Measurements from ENCODE around the gene RFX8. TPM values are rescaled to one million over a fixed set of nuclear protein-coding genes. Genes with fewer than 3 reads are reported as not detected.

The RFX8 gene
- 1.3 TPM for polyA plus RNA-seq (2013, experiment 1 of 2)
- 0.86 TPM for polyA plus RNA-seq (2013, experiment 2 of 2)

DNA sequence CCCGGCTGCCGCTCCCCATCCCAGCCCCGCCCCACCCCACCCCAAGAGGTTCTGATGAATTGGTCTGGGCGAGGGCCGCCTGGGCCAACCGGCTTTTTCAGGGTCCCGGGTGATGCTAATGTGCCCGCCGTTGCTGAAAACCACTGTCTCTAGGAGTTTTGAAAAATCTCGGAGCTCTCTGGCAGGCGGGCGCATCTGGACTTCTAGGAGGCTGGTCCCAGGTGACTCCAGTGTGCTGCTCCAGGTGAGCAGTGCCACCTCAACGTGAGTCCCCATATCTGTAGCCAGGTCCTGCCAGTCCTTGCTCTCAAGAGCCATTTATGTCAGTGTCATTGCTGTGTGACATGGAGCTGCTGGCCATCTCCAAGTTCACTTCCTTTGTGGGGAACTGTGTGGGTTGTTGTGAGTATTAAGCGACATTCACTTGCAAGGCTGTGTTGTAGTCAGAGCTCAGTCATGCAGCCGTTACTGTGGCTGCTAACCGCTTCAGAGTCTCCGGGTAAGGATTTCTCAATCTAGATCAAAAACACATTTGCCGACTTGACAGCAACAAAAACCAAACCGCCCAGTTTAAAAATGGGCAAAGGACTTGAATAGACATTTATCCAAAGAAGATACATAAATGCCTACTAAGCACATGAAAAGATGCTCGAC, at the start of gene RFX8:
RFX8 (minus strand) TSS at position 382 of the 654 bp plus-strand sequence. CDS start 8,264 bp downstream, outside the sequence.
- Histone ChIP-seq H3K27ac (ENCODE audit: low read depth, low read length, severe bottlenecking) (no peak within 1 kb of the TSS), H3K4me1 (ENCODE audit: control insufficient read depth, insufficient read depth, low read length, poor library complexity, severe bottlenecking) (peaks cover 5% of the 10 kb centered on the region), H3K9me3 (ENCODE audit: control insufficient read depth, low read length) (no peaks in the 10 kb centered on the region), H3K36me3 (ENCODE audit: control insufficient read depth, insufficient read depth, low read length) (no peaks in the 10 kb centered on the region), H3K4me3 (ENCODE audit: extremely low read depth, insufficient read depth, low read length, poor library complexity, severe bottlenecking) (peak within 1 kb of the TSS; percentile 47)
- WGBS, 2 experiments (ENCODE audit: insufficient coverage in 2 of 2), result 68 to 78% methylated on average over 13 to 16 of the region's 20 CpGs

GRCh38 chr2:101521487-101521886, 46.6 kb upstream of the RFX8 start:
- WGBS, 2 experiments (ENCODE audit: insufficient coverage in 2 of 2), result 78 to 89% methylated on average over 4 to 6 of the region's 8 CpGs
- H3K4me1 ChIP-seq (ENCODE audit: control insufficient read depth, insufficient read depth, low read length, poor library complexity, severe bottlenecking), result peaks cover 18% of the 10 kb centered on the region
- H3K4me3 ChIP-seq (ENCODE audit: extremely low read depth, insufficient read depth, low read length, poor library complexity, severe bottlenecking), result no peak overlapping the region
- H3K27ac ChIP-seq (ENCODE audit: low read depth, low read length, severe bottlenecking), result no peak overlapping the region
- peaks cover 7% of the 10 kb centered on the region for H3K9me3 ChIP-seq (ENCODE audit: control insufficient read depth, low read length)
- H3K36me3 ChIP-seq (ENCODE audit: control insufficient read depth, insufficient read depth, low read length), result no peaks in the 10 kb centered on the region

- peaks cover 8% of the 10 kb centered on the region for H3K9me3 ChIP-seq (ENCODE audit: control insufficient read depth, low read length)
- no peak overlapping the region for H3K4me3 ChIP-seq (ENCODE audit: extremely low read depth, insufficient read depth, low read length, poor library complexity, severe bottlenecking)
- peaks cover 22% of the 10 kb centered on the region for H3K4me1 ChIP-seq (ENCODE audit: control insufficient read depth, insufficient read depth, low read length, poor library complexity, severe bottlenecking)
- H3K36me3 ChIP-seq (ENCODE audit: control insufficient read depth, insufficient read depth, low read length), result no peaks in the 10 kb centered on the region
- H3K27ac ChIP-seq (ENCODE audit: low read depth, low read length, severe bottlenecking), result no peak overlapping the region
- WGBS, 2 experiments (ENCODE audit: insufficient coverage in 2 of 2), result no CpG with 5 or more reads among the region's 3 CpGs
These were observed 45.3 kb upstream of the RFX8 start for GRCh38 chr2:101520246-101520645.

DNA sequence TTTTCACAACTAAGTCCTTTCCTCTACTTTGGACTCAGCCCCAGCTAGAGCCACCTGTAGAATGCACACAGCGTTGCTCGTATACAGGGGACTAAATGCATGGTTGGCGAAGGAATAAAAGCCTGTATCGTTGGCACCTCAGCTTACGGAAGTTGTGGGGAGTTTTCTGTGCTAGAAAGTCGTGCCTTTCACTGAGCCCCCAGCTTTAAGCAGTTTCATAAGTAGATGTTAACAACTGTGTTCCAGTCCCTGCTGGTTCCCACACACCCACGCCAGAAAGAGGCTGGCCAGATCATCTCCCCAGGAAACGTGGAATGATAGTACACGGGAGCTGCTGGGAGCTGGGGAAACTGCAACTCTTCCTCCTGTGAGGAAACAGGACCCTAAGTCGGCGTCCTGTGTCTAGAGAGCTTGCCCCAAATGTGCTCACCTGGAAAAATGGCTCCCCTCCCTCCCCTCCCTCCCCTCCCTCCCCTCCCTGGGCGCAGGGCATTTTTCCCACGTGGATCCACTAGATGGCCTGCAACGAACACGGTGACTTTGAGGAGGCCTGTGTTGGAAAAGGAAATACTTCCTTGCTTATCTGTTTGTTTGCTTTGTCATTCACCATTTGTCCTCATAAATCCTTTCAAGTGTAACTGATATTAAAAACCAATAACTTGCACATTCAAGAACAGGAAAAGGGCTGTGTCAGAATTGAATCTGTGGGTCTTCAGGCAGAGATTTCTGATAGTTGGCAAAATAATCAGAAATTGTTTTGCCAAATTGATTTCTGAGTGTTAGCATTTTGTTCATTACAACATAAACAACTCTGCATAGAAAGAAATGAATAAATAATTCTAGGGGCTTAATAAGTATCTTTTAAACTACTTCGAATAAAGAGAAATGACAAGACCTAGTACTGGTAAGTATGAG, 43.9 kb upstream of the RFX8 start:
- H3K4me1 ChIP-seq (ENCODE audit: control insufficient read depth, insufficient read depth, low read length, poor library complexity, severe bottlenecking), result peaks cover 22% of the 10 kb centered on the region
- 61 to 72% methylated on average over 9 to 10 of the region's 16 CpGs for WGBS, 2 experiments (ENCODE audit: insufficient coverage in 2 of 2)
- no peaks in the 10 kb centered on the region for H3K36me3 ChIP-seq (ENCODE audit: control insufficient read depth, insufficient read depth, low read length)
- H3K4me3 ChIP-seq (ENCODE audit: extremely low read depth, insufficient read depth, low read length, poor library complexity, severe bottlenecking), result no peak overlapping the region
- peaks cover 8% of the 10 kb centered on the region for H3K9me3 ChIP-seq (ENCODE audit: control insufficient read depth, low read length)
- H3K27ac ChIP-seq (ENCODE audit: low read depth, low read length, severe bottlenecking), result no peak overlapping the region

DNA sequence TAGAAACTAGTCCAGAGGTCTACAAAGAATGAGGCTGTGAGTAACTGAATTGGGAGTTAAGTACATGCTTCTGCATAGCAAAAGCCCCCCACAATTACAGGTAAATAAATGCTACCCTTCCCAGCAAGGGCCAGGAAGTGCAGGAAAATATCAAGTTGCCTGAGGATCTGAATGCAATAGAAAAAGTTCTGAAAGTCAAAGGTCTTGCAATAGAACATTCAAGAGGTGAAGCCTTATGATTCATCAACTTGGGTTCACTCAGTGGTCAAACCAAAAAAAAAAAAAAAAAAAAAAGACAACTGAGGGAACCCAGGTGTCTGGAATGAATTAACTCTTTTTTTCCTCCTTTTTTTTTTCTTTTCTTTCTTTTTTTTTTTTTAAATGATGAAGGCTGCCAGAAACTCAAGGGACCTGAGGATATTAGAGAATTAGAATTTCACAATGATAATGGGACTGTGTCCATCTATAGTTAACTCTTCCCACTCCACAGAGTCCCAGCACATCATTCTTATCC, 42.9 kb upstream of the RFX8 start:
- Histone ChIP-seq H3K4me1 (ENCODE audit: control insufficient read depth, insufficient read depth, low read length, poor library complexity, severe bottlenecking) (peaks cover 22% of the 10 kb centered on the region), H3K36me3 (ENCODE audit: control insufficient read depth, insufficient read depth, low read length) (no peaks in the 10 kb centered on the region), H3K4me3 (ENCODE audit: extremely low read depth, insufficient read depth, low read length, poor library complexity, severe bottlenecking) (no peak overlapping the region), H3K27ac (ENCODE audit: low read depth, low read length, severe bottlenecking) (peak overlapping the region; percentile 13), H3K9me3 (ENCODE audit: control insufficient read depth, low read length) (peaks cover 16% of the 10 kb centered on the region)

- WGBS, 2 experiments (ENCODE audit: insufficient coverage in 2 of 2), result 81 to 97% methylated on average over 7 to 8 of the region's 8 CpGs
- H3K27ac ChIP-seq (ENCODE audit: low read depth, low read length, severe bottlenecking), result peak overlapping the region; percentile 13
These were observed 42.1 kb upstream of the RFX8 start for GRCh38 chr2:101516823-101517690.

GRCh38 chr2:101516349-101516748, 41.4 kb upstream of the RFX8 start:
- H3K27ac ChIP-seq (ENCODE audit: low read depth, low read length, severe bottlenecking), result no peak overlapping the region
- H3K4me3 ChIP-seq (ENCODE audit: extremely low read depth, insufficient read depth, low read length, poor library complexity, severe bottlenecking), result no peak overlapping the region
- 93 to 100% methylated on average over 3 to 5 of the region's 5 CpGs for WGBS, 2 experiments (ENCODE audit: insufficient coverage in 2 of 2)
- H3K4me1 ChIP-seq (ENCODE audit: control insufficient read depth, insufficient read depth, low read length, poor library complexity, severe bottlenecking), result peaks cover 22% of the 10 kb centered on the region
- peaks cover 16% of the 10 kb centered on the region for H3K9me3 ChIP-seq (ENCODE audit: control insufficient read depth, low read length)
- no peaks in the 10 kb centered on the region for H3K36me3 ChIP-seq (ENCODE audit: control insufficient read depth, insufficient read depth, low read length)

More at GRCh38 chr2:101516823-101517690, 42.1 kb upstream of the RFX8 start:
- peaks cover 22% of the 10 kb centered on the region for H3K4me1 ChIP-seq (ENCODE audit: control insufficient read depth, insufficient read depth, low read length, poor library complexity, severe bottlenecking)
- no peak overlapping the region for H3K4me3 ChIP-seq (ENCODE audit: extremely low read depth, insufficient read depth, low read length, poor library complexity, severe bottlenecking)
- peaks cover 16% of the 10 kb centered on the region for H3K9me3 ChIP-seq (ENCODE audit: control insufficient read depth, low read length)
- no peaks in the 10 kb centered on the region for H3K36me3 ChIP-seq (ENCODE audit: control insufficient read depth, insufficient read depth, low read length)

DNA sequence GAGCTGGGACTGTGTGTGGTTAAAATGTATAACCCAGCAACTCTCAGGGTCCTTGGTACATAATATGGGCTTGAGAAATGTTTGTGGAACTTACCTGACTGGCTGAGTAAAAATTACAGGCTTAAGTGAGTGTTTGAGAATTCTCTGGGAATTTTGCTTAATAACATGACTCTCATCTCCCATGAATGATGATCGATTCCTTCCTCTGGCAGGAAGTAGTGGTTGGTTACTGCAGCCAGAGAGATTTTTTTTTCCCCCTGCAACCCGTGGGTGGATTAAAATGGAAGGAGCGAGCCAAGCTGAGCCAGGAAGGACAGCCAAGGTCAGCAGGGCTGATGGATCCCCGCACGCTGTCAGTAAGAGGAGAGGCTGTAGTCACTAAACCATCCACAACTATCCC, 40.6 kb upstream of the RFX8 start:
- Histone ChIP-seq H3K9me3 (ENCODE audit: control insufficient read depth, low read length) (peaks cover 16% of the 10 kb centered on the region), H3K4me1 (ENCODE audit: control insufficient read depth, insufficient read depth, low read length, poor library complexity, severe bottlenecking) (peaks cover 22% of the 10 kb centered on the region), H3K4me3 (ENCODE audit: extremely low read depth, insufficient read depth, low read length, poor library complexity, severe bottlenecking) (no peak overlapping the region), H3K27ac (ENCODE audit: low read depth, low read length, severe bottlenecking) (no peak overlapping the region), H3K36me3 (ENCODE audit: control insufficient read depth, insufficient read depth, low read length) (no peaks in the 10 kb centered on the region)
- 79 to 90% methylated on average over 2 to 5 of the region's 5 CpGs for WGBS, 2 experiments (ENCODE audit: insufficient coverage in 2 of 2)

GRCh38 chr2:101512993-101513392, 38.1 kb upstream of the RFX8 start:
- Histone ChIP-seq H3K4me3 (ENCODE audit: extremely low read depth, insufficient read depth, low read length, poor library complexity, severe bottlenecking) (no peak overlapping the region), H3K9me3 (ENCODE audit: control insufficient read depth, low read length) (peaks cover 16% of the 10 kb centered on the region), H3K27ac (ENCODE audit: low read depth, low read length, severe bottlenecking) (no peak overlapping the region), H3K4me1 (ENCODE audit: control insufficient read depth, insufficient read depth, low read length, poor library complexity, severe bottlenecking) (peaks cover 11% of the 10 kb centered on the region), H3K36me3 (ENCODE audit: control insufficient read depth, insufficient read depth, low read length) (no peaks in the 10 kb centered on the region)
- WGBS, 2 experiments (ENCODE audit: insufficient coverage in 2 of 2), result 89 to 93% methylated on average over 2 to 3 of the region's 3 CpGs

- Histone ChIP-seq H3K4me3 (ENCODE audit: extremely low read depth, insufficient read depth, low read length, poor library complexity, severe bottlenecking) (no peak overlapping the region), H3K27ac (ENCODE audit: low read depth, low read length, severe bottlenecking) (no peak overlapping the region), H3K4me1 (ENCODE audit: control insufficient read depth, insufficient read depth, low read length, poor library complexity, severe bottlenecking) (peaks cover 4% of the 10 kb centered on the region), H3K9me3 (ENCODE audit: control insufficient read depth, low read length) (peaks cover 8% of the 10 kb centered on the region), H3K36me3 (ENCODE audit: control insufficient read depth, insufficient read depth, low read length) (no peaks in the 10 kb centered on the region)
- no CpG with 5 or more reads among the region's 1 CpG for WGBS, 2 experiments (ENCODE audit: insufficient coverage in 2 of 2)
These were observed 36.5 kb upstream of the RFX8 start for GRCh38 chr2:101511381-101511780.
